Muscle layer of duodenum (tissue), 2 donors: ENCODE measurements around the gene CLSTN2.

ENCODE experiments used
- H3K27ac ChIP-seq: one replicate; pipeline ENCODE4 v1.7.0; 2013; ENCODE audit warnings: mild to moderate bottlenecking, low read length
- H3K27me3 ChIP-seq: one replicate; pipeline ENCODE4 v1.7.0; 2013; ENCODE audit warnings: low read depth, mild to moderate bottlenecking, control low read depth, low read length
- H3K36me3 ChIP-seq, 2 donors: one replicate each; pipeline ENCODE4 v1.7.0; 2013; ENCODE audit warnings: low read length in 2 of 2, control low read depth in 1 of 2, mild to moderate bottlenecking in 1 of 2; ENCODE audit not compliant: insufficient read depth in 2 of 2, control insufficient read depth in 1 of 2
- H3K4me1 ChIP-seq, 2 donors: one replicate each; pipeline ENCODE4 v1.7.0; 2013; ENCODE audit warnings: low read length in 2 of 2, mild to moderate bottlenecking in 2 of 2, control low read depth in 1 of 2, moderate library complexity in 1 of 2; ENCODE audit not compliant: insufficient read depth in 2 of 2, control insufficient read depth in 1 of 2
- H3K4me3 ChIP-seq, 2 donors: one replicate each; pipeline ENCODE4 v1.7.0; 2013; ENCODE audit warnings: low read length in 2 of 2, low read depth in 1 of 2, mild to moderate bottlenecking in 1 of 2
- H3K9me3 ChIP-seq, 2 donors: one replicate each; pipeline ENCODE4 v1.7.0; 2013; ENCODE audit warnings: low read length in 2 of 2, control low read depth in 1 of 2, mild to moderate bottlenecking in 1 of 2; ENCODE audit not compliant: control insufficient read depth in 1 of 2
- donor health status: healthy.

CLSTN2 gene

GRCh38 chr3:140439527-140439926, 504.5 kb downstream of the CLSTN2 start:
- Histone ChIP-seq H3K27ac (no peak overlapping the region), H3K9me3 (no peaks in the 10 kb centered on the region), H3K4me3 (no peak overlapping the region), H3K36me3 (no peaks in the 10 kb centered on the region), H3K27me3 (no peaks in the 10 kb centered on the region), H3K4me1 (no peaks in the 10 kb centered on the region)

GRCh38 chr3:140440446-140440845, 505.5 kb downstream of the CLSTN2 start:
- H3K27me3 ChIP-seq = no peaks in the 10 kb centered on the region
- no peak overlapping the region for H3K27ac ChIP-seq
- H3K4me3 ChIP-seq = no peak overlapping the region
- H3K4me1 ChIP-seq = no peaks in the 10 kb centered on the region
- H3K9me3 ChIP-seq = no peaks in the 10 kb centered on the region
- H3K36me3 ChIP-seq = no peaks in the 10 kb centered on the region

GRCh38 chr3:140441006-140441405, 506.0 kb downstream of the CLSTN2 start:
- H3K9me3 ChIP-seq = no peaks in the 10 kb centered on the region
- H3K4me1 ChIP-seq = no peaks in the 10 kb centered on the region
- no peaks in the 10 kb centered on the region for H3K36me3 ChIP-seq
- H3K27me3 ChIP-seq = no peaks in the 10 kb centered on the region
- H3K27ac ChIP-seq = no peak overlapping the region
- no peak overlapping the region for H3K4me3 ChIP-seq

GRCh38 chr3:140442621-140443020, 507.6 kb downstream of the CLSTN2 start:
- H3K4me1 ChIP-seq = no peaks in the 10 kb centered on the region
- no peaks in the 10 kb centered on the region for H3K36me3 ChIP-seq
- no peak overlapping the region for H3K4me3 ChIP-seq
- no peak overlapping the region for H3K27ac ChIP-seq
- no peaks in the 10 kb centered on the region for H3K27me3 ChIP-seq
- no peaks in the 10 kb centered on the region for H3K9me3 ChIP-seq

- no peaks in the 10 kb centered on the region for H3K27me3 ChIP-seq
- no peaks in the 10 kb centered on the region for H3K4me1 ChIP-seq
- H3K27ac ChIP-seq = no peak overlapping the region
- H3K36me3 ChIP-seq = no peaks in the 10 kb centered on the region
- no peaks in the 10 kb centered on the region for H3K9me3 ChIP-seq
- H3K4me3 ChIP-seq = no peak overlapping the region
Observed at GRCh38 chr3:140443073-140443472, 508.1 kb downstream of the CLSTN2 start.

GRCh38 chr3:140443806-140444205, 508.8 kb downstream of the CLSTN2 start:
- no peak overlapping the region for H3K4me3 ChIP-seq
- H3K27ac ChIP-seq = no peak overlapping the region
- H3K4me1 ChIP-seq = no peaks in the 10 kb centered on the region

GRCh38 chr3:140446734-140447133, 511.7 kb downstream of the CLSTN2 start:
- Histone ChIP-seq H3K9me3 (no peaks in the 10 kb centered on the region), H3K36me3 (no peaks in the 10 kb centered on the region), H3K27ac (no peak overlapping the region), H3K4me3 (no peak overlapping the region), H3K4me1 (no peaks in the 10 kb centered on the region), H3K27me3 (no peaks in the 10 kb centered on the region)

More at GRCh38 chr3:140443806-140444205, 508.8 kb downstream of the CLSTN2 start:
- no peaks in the 10 kb centered on the region for H3K9me3 ChIP-seq
- H3K27me3 ChIP-seq = no peaks in the 10 kb centered on the region
- no peaks in the 10 kb centered on the region for H3K36me3 ChIP-seq

GRCh38 chr3:140447136-140447535, 512.2 kb downstream of the CLSTN2 start:
- Histone ChIP-seq H3K27ac (no peak overlapping the region), H3K4me1 (no peaks in the 10 kb centered on the region), H3K36me3 (no peaks in the 10 kb centered on the region), H3K4me3 (no peak overlapping the region), H3K27me3 (no peaks in the 10 kb centered on the region), H3K9me3 (no peaks in the 10 kb centered on the region)

- Histone ChIP-seq H3K27me3 (no peaks in the 10 kb centered on the region), H3K4me3 (no peak overlapping the region), H3K36me3 (no peaks in the 10 kb centered on the region), H3K4me1 (no peaks in the 10 kb centered on the region), H3K27ac (no peak overlapping the region), H3K9me3 (no peaks in the 10 kb centered on the region)
Observed at GRCh38 chr3:140448001-140448400, 513.0 kb downstream of the CLSTN2 start.

GRCh38 chr3:140449413-140450256, 514.6 kb downstream of the CLSTN2 start:
- no peaks in the 10 kb centered on the region for H3K4me1 ChIP-seq
- H3K4me3 ChIP-seq = no peak overlapping the region
- no peaks in the 10 kb centered on the region for H3K9me3 ChIP-seq
- no peak overlapping the region for H3K27ac ChIP-seq
- no peaks in the 10 kb centered on the region for H3K36me3 ChIP-seq
- no peaks in the 10 kb centered on the region for H3K27me3 ChIP-seq

- no peak overlapping the region for H3K4me3 ChIP-seq
- H3K27ac ChIP-seq = no peak overlapping the region
- no peaks in the 10 kb centered on the region for H3K27me3 ChIP-seq
- no peaks in the 10 kb centered on the region for H3K36me3 ChIP-seq
- H3K9me3 ChIP-seq = no peaks in the 10 kb centered on the region
- no peaks in the 10 kb centered on the region for H3K4me1 ChIP-seq
Observed at GRCh38 chr3:140453750-140454149, 518.8 kb downstream of the CLSTN2 start.
